PC-9 (cell line): ENCODE measurements around the gene CPED1. TPM values are rescaled to one million over a fixed set of nuclear protein-coding genes. Genes with fewer than 3 reads are reported as not detected.

ENCODE experiments used
- BruUV-seq: library from RNA; stranded (reverse); fragments of 400-500 nt; replicated peaks from 2 replicates; lab custom pipeline; 2021; lab: Mats Ljungman, UMichigan
- CTCF ChIA-PET: fragments of 300-600 bp; sonication (Branson Sonifier 250); formaldehyde crosslinking; loops from one replicate; lab custom pipeline; 2022; ENCODE audit warnings: antibody characterized with exemption; lab: Charles Lee
- POLR2A ChIA-PET: fragments of 300-600 bp; sonication (Branson Sonifier 250); formaldehyde crosslinking; loops from one replicate; lab custom pipeline; 2022; ENCODE audit warnings: antibody characterized with exemption; ENCODE audit not compliant: unreplicated experiment; lab: Charles Lee
- DNase-seq, 2 experiments: peaks; one replicate each; pipeline versions ENCODE4 v3.0.0 to v3.0.0-alpha.2; 2015 to 2022; ENCODE audit warnings: mixed read lengths in 1 of 2
- H2AFZ ChIP-seq: fragments of 200-600 bp; sonication (generic); 2 replicates; pipeline ENCODE4 v1.8.1; 2017; ENCODE audit warnings: antibody characterized with exemption
- H3F3A ChIP-seq: fragments of 200-600 bp; sonication (generic); 2 replicates; pipeline ENCODE4 v1.8.1; 2017; ENCODE audit warnings: antibody characterized with exemption, mild to moderate bottlenecking, low read depth; ENCODE audit not compliant: insufficient read depth
- H3K27ac ChIP-seq: fragments of 200-600 bp; sonication (generic); 2 replicates; pipeline ENCODE4 v1.6.1; 2016; ENCODE audit warnings: mixed run types
- H3K27me3 ChIP-seq: fragments of 200-600 bp; sonication (generic); 2 replicates; pipeline ENCODE4 v1.6.1; 2016; ENCODE audit warnings: low read depth, mixed run types; ENCODE audit not compliant: insufficient read depth
- H3K36me3 ChIP-seq: fragments of 200-600 bp; sonication (generic); 2 replicates; pipeline ENCODE4 v1.6.1; 2016; ENCODE audit warnings: low read depth, mixed run types
- H3K4me1 ChIP-seq: fragments of 200-600 bp; sonication (generic); replicated peaks from 2 replicates; pipeline ENCODE4 v1.6.1; 2016; ENCODE audit warnings: mixed run types; ENCODE audit not compliant: insufficient read depth
- H3K4me2 ChIP-seq: fragments of 200-600 bp; sonication (generic); 2 replicates; pipeline ENCODE4 v1.6.1; 2017; ENCODE audit warnings: mixed run types
- H3K4me3 ChIP-seq: fragments of 200-600 bp; sonication (generic); 2 replicates; pipeline ENCODE4 v1.6.1; 2016; ENCODE audit warnings: mixed run types
- H3K79me2 ChIP-seq: fragments of 200-600 bp; sonication (generic); 2 replicates; pipeline ENCODE4 v1.6.1; 2017; ENCODE audit warnings: low read depth, mixed run types
- H3K9me2 ChIP-seq: fragments of 200-600 bp; sonication (generic); 2 replicates; pipeline ENCODE4 v1.8.1; 2017; ENCODE audit warnings: mild to moderate bottlenecking; ENCODE audit not compliant: insufficient read depth
- H3K9me3 ChIP-seq: fragments of 200-600 bp; sonication (generic); 2 replicates; pipeline ENCODE4 v1.8.1; 2016; ENCODE audit warnings: low read depth; ENCODE audit not compliant: insufficient read depth
- H4K20me1 ChIP-seq: fragments of 200-600 bp; sonication (generic); 2 replicates; pipeline ENCODE4 v1.8.1; 2017; ENCODE audit not compliant: insufficient read depth
- EZH2 ChIP-seq: fragments of 200-600 bp; sonication (generic); IDR thresholded peaks from 2 replicates; pipeline ENCODE4 v1.8.0; 2017; ENCODE audit warnings: antibody characterized with exemption, low read depth
- intact Hi-C: fragments of 100-400 bp; cut with micrococcal nuclease; formaldehyde crosslinking; loops from one replicate; pipeline ENCODE4 v1.10.0; 2022; ENCODE audit not compliant: unreplicated experiment
- total RNA-seq: library from RNA; stranded (reverse); gene quantifications from 2 replicates; pipeline ENCODE4 v1.2.3, GENCODE V29; 2021
- TF ChIP-seq, protein P1 (sequence below): fragments of 200-600 bp; sonication (generic); conservative IDR thresholded peaks from 2 replicates; pipeline ENCODE4 v1.6.1; 2017; ENCODE audit warnings: mixed run types, antibody characterized with exemption, mild to moderate bottlenecking, moderate library complexity

Gene CPED1
- total RNA-seq, 1 experiment from 2014 or later = 2.4 TPM

DNA sequence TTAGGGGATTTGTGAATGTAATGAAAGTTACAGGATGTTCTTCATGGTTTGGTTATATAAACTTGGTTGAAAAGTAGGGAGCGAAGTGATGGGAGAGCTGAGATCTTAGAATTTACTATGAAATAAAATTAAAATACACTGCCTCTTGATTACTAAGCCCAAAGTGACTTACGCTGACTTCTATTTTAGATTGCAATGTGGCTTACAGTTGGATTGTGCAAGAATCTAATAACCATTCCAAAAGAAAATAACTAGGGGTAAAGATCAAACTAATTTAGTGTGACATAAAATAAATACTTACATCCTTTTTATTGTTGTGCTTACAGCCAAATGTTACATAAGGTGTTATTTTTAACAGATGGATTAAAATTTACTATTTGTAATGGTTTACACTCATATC is 355.6 kb downstream of the CPED1 start:
- Histone ChIP-seq H3K27ac (no peak overlapping the region), H2AFZ (no peak overlapping the region), H3F3A (no peaks in the 10 kb centered on the region), H3K9me3 (no peaks in the 10 kb centered on the region), H3K27me3 (no peaks in the 10 kb centered on the region), H3K79me2 (no peaks in the 10 kb centered on the region), H3K4me3 (no peak overlapping the region), H4K20me1 (no peaks in the 10 kb centered on the region), H3K4me2 (no peak overlapping the region), H3K4me1 (no peaks in the 10 kb centered on the region), H3K9me2 (no peaks in the 10 kb centered on the region), H3K36me3 (no peaks in the 10 kb centered on the region; the same call in 1 of the 2 replicates)
- ChIA-PET POLR2A (no interaction called here), CTCF (no interaction called here)
- DNase-seq = no peak
- no TSS peak for BruUV-seq
- TF ChIP-seq EZH2 = no peak
- TF ChIP-seq, protein P1, sequence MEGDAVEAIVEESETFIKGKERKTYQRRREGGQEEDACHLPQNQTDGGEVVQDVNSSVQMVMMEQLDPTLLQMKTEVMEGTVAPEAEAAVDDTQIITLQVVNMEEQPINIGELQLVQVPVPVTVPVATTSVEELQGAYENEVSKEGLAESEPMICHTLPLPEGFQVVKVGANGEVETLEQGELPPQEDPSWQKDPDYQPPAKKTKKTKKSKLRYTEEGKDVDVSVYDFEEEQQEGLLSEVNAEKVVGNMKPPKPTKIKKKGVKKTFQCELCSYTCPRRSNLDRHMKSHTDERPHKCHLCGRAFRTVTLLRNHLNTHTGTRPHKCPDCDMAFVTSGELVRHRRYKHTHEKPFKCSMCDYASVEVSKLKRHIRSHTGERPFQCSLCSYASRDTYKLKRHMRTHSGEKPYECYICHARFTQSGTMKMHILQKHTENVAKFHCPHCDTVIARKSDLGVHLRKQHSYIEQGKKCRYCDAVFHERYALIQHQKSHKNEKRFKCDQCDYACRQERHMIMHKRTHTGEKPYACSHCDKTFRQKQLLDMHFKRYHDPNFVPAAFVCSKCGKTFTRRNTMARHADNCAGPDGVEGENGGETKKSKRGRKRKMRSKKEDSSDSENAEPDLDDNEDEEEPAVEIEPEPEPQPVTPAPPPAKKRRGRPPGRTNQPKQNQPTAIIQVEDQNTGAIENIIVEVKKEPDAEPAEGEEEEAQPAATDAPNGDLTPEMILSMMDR = no peak
- intact Hi-C loops = no loop called here

DNA sequence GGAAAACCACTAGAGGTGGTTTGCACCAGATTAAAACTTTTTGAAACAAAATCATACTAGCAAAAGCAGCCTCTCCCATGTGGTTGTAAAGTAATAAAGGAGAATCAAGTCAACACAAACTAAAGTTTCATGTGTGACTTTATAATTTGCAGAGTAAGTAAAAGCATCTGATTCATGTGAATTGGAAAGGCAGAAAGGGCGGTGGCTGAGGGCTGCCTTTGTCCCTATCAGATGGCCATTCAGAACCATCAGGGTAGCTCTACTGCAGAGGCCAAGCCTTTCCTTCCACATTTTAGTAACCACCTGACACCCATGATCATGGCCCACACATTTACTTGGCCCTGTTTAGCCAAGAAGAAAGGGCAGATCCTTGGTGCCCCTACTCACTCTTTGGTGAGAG is 356.0 kb downstream of the CPED1 start:
- no peaks in the 10 kb centered on the region for H3F3A ChIP-seq
- POLR2A ChIA-PET = no interaction called here

More for the DNA sequence above, 356.0 kb downstream of the CPED1 start:
- Histone ChIP-seq H2AFZ (no peak overlapping the region), H3K27me3 (no peaks in the 10 kb centered on the region), H3K4me3 (no peak overlapping the region), H3K9me3 (no peaks in the 10 kb centered on the region), H4K20me1 (no peaks in the 10 kb centered on the region), H3K36me3 (no peaks in the 10 kb centered on the region; the same call in 1 of the 2 replicates), H3K9me2 (no peaks in the 10 kb centered on the region), H3K79me2 (no peaks in the 10 kb centered on the region), H3K4me1 (no peaks in the 10 kb centered on the region), H3K4me2 (no peak overlapping the region), H3K27ac (no peak overlapping the region)
- DNase-seq = no peak
- no TSS peak for BruUV-seq
- intact Hi-C loops = no loop called here
- CTCF ChIA-PET = no interaction called here
- TF ChIP-seq, protein P1 = no peak
- TF ChIP-seq EZH2 = no peak

Other genes starting within 250 kb of the CPED1 start
- gene TSPAN12, start 130.6 kb upstream of the CPED1 start, total RNA-seq = 5.8 and 6.1 TPM in 2 replicates
- 10.9 and 16.4 TPM in 2 replicates for gene ING3, start 37.9 kb upstream of the CPED1 start, total RNA-seq